ENCODE measurements around the gene BRSK2.

The BRSK2 gene

DNA sequence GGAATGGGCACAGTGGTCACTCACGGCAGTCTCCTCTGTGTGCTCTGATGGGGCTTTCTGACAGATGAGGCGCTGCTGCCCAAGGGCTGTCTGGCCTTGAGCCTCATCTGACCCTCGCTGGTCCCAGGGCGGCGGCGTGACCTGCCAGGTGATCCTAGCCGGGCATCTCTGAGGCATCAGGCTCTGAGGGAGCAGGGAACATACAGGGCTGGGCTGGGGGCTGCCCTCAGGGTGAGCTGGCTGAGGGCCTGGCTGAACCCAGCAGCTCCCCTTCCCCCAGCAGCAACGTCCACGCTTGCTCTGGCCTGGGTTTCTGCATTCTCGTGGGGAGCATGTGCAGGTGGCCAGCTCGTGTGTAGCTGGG, 49.2 kb downstream of the BRSK2 start:
- DNase-seq: no peak

DNA sequence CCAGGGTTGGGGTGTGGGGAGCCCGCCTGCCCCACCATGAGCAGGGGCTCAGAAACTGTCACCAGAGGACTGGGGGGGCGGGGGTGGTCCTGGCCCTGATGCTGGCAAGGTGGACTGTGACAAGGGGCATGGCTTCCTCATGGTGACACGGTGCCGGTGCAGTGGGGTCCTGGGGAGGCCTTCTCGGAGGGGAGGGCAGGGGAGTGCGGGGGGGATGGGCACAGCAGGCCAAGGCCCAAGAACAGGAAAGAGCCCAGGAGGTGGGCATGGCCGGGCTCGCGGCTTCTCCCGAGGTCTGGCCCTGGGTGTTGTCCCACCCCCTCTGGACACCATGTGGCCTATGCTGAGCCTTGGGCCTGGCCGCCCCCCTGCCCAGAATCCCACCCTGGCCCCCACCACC, 49.6 kb downstream of the BRSK2 start:
- DNase-seq: no peak

GRCh38 chr11:1440066-1440465, 50.3 kb downstream of the BRSK2 start:
- DNase-seq: no peak

DNA sequence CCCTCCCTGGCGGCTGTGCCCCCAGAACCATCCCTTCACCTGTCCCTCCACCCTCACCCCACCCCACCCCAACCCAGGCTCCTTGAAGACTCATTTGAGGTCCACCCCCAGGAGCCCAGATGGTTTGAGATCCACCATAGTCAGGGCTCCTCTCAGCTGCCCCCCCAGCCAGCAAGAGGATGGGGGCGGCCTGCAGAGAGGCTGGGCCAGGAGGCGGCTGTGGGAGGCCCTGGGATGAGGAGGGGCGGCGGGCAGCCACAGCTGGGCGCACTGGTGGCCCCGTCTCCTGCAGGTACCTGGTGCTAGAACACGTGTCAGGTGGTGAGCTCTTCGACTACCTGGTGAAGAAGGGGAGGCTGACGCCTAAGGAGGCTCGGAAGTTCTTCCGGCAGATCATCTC, 50.8 kb downstream of the BRSK2 start:
- DNase-seq: no peak

DNA sequence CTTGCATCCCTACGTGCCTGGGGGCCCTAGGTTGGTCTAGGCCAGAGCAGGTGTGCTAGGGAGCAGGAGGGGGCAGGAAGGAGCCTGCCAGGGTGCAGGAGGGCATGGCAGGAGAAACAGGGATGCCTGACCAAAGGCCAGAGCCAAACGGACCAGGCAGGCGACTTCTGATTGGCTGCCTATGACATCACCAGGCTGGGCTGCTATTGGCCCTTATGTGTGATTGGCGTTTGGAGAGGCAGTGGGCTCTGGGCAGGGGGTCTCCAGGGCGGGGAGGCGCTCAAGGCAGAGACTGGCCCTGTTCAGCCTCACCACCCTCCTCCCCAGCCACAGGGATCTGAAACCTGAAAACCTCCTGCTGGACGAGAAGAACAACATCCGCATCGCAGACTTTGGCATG, 52.4 kb downstream of the BRSK2 start:
- no peak for DNase-seq

GRCh38 chr11:1442807-1443366, 53.2 kb downstream of the BRSK2 start:
- DNase-seq: no peak

DNA sequence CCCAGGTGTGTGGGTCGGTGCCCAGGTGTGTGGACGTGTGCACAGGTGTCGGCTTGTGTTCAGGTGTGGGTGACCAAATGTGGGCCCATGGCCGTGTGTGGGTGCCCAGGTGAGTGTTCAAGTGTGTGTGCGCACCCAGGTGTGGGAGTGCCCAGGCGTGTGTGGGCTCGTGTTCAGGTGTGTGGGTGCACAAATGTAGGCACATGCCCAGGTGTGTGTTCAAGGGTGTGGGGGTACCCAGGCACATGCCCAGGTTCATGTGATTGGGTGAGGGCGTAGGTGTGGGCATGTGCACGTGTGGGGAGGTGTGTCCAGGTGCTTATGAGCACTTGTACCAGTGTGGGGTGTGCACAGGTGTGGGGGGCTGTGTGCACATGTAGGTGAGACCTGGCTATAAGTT, 54.0 kb downstream of the BRSK2 start:
- DNase-seq: no peak

- no peak for DNase-seq
Measured at GRCh38 chr11:1444321-1444720, 54.6 kb downstream of the BRSK2 start.

GRCh38 chr11:1444823-1445422, 55.2 kb downstream of the BRSK2 start:
- DNase-seq: no peak

GRCh38 chr11:1445741-1446445, 56.2 kb downstream of the BRSK2 start:
- DNase-seq: no peak

DNA sequence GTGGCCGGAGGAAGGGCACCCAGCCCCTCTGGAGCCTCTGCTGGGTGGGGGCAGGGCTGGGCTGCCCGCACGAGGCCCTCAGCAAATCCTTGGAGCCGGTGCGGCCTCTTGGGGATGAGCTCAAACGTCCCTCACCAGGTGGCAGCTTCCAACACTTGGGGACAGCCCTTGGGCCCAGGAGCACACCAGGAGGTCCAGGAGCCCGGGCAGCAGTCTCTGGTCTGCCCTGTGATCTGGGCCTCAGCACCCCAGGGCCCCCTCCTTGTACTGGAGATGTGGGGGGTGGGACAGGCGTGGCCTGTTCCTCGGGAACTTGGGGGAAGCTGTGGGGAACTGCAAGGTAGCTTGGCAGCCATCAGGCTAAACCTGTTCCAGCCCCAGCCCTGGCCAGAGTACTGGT, 56.9 kb downstream of the BRSK2 start:
- no peak for DNase-seq

DNA sequence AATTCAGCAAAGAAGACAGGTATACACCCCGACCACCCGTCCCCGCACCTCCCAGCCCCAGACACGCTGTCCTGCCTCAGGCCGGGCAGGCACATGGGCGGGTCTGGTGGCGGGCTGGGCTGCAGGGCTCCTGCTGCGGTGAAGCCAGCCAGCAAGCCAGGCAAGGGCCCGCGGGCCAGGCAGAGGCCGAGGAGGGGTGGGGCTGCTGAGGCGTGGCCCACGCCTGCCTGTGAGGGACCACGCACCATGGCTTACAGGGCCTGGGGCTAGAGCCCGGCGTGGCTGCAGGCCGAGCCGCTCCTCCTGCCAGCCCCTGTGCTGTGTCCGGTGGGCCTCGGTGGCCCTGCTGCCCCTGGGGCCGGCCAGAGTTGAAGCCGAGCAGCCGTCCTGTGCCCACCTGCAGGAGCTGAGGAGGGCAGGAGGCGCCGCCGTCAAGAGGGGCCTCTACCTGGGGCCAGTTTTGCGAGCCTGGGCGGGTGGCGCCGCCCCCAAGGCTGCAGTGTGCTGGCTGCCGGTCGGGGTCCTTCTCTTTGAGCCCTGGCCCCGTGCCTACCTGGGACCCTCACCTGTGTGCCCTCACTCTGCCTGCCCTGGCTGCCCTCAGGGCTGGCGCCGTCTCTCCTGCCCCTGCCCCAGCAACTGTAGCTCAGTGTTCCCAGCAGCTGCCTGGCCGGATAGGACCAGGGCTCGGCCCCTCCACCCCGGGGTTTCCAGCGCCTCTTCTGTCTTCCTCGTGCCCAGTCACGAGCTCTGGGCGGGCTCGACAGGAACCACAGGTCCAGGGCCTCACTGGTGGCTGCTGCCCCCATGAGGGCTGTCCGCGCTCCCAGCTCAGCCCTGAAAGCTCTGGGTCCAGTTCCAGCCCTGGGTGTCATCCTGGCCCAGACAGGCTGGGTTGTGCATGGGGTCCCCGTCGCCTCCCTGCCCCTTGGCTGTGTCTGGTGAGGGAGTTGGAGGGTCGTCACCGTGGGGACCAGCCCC, 58.4 kb downstream of the BRSK2 start:
- no peak for DNase-seq

DNA sequence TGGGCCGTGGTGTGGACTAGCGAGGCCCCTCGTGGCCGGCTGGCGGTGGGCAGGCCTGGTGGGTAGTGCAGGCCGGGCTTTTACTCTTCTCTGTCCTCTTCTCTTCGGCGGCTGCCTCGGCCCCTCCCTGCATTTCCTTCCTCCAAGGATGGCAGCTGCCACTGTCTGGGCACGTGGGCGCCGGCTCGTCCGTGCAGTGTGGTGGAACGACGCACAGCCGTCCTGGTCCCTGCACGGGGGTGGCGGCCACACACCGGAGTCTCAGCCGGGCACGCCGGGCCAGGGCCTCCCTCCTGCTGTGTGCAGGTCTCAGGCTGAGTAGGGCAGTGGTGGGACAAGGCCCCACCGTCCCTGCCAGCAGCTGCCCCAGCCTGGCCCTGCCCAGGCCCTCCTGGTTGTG, 59.1 kb downstream of the BRSK2 start:
- DNase-seq: no peak

DNA sequence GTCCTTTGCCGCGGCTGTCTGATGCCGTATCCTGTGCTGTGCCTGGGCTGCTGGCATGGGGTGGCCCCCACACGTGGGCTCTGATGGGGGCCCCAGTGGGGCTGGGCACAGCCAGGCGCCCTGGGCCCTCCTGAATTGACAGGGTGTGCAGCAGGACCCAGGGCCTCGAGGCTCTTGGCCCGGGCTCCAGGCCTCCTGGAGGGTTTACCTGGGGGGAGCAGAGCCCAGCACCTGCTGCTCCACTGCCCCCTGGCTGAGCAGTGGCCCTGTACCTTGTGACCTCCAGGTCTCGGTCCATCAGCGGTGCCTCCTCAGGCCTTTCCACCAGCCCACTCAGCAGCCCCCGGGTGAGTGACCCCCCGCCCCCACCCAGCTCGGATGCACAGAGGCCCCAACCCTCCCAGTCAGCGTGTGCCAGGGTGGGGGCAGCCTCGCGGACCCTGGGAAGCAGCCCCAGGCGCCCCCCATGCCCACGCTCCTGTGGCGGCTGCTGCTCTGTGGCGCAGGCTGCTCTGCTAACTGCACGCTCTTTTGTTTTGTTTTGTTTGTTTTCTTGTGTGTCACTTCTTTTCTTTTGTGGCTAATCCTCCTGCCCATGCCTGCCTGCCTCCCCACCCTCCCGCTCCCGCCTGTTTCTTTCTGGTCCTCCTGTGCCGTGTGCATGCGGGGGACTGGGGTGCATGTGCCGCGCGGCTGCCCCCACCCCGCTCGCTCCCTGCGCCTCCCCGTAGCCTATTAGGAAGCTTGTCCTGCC, 59.9 kb downstream of the BRSK2 start:
- DNase-seq: no peak

- DNase-seq: no peak
Measured at GRCh38 chr11:1450344-1450875, 60.7 kb downstream of the BRSK2 start.

DNA sequence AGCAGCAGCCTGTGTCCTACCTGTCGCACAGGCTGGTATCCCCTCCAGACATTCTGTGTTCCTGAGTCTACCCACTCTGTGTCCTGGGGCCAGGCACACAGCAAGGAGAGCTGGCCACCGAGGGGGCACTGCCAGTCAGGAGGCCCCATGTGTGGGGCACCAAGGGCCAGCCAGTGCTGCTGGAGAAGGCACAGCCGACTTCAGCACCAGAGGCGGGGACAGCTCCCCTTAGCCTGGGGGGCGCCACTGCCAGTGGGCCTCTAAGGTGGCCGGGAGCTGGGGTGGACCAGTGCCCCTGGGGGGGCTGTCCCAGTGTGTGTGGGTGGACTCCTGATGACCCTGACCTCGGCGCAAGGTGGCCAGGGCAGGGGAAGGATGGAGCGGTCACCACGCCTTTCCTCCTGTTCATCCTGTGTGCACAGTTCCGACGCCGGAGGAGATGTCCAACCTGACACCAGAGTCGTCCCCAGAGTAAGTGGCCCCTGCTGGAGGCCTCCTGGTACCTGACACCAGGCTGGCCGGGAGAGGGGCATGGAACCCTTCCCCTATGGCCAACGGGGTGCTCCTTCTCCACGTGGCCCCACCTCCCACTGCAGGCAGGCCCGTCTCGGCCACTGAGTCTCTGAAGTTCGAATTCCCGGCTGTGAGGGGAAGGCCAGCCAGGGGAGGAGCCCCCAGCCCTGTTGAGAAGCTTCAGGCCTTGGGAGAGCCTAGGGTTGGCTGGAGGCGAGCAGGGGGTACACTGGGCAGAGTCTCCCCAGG, 61.4 kb downstream of the BRSK2 start:
- DNase-seq: no peak

GRCh38 chr11:1451781-1452470, 62.2 kb downstream of the BRSK2 start:
- DNase-seq: no peak

GRCh38 chr11:1452744-1453143, 63.0 kb downstream of the BRSK2 start:
- DNase-seq: no peak

DNA sequence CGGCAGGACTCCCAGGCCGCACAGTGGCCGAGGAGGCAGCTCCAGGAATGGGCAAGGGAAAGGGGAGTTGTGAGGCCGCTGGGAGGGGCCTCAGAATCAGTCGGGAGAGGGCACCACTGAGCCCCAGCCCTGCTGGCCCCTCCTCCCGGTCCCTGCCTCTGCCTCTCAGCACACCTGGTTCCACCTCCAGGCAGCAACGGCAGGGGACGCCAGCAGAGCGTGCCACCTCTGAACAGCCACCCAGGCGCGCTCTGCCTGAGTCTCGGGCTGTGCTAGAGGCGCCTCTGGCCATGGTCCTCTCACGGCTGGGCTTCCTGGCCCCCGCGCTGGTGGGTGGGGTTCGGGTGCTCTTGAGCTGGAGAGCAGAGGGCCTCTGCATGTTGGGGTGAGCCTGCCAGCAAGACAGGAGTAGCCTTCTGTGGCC, 63.9 kb downstream of the BRSK2 start:
- DNase-seq: no peak

DNA sequence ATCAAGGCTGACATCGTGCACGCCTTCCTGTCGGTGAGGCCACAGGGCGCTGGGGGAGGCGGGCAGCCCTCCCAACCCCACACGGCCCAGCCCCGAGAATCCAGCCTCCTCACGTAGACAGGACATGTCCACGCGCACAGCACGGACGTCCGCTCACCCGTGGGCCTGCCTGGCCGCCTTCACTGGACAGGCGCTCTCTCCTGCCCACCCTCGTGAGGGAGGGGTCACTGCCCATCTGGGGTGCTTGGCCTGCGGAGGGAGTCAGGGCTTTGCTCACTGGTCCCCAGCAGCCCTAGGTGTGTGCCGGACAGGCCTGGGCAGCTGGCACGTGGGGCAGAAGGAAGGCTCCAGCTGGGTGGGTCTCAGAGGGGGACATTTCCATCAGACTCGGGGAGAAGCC, 64.8 kb downstream of the BRSK2 start:
- no peak for DNase-seq

All from activated CD4-positive, alpha-beta T cell treated with anti-CD3 and anti-CD28 coated beads, Interleukin-2, amount 50 U/mL, for 4 hours (primary cell).